OCI-LY7 (cell line): ENCODE results near the gene C12orf56. TPM values are rescaled to one million over a fixed set of nuclear protein-coding genes. Genes with fewer than 3 reads are reported as not detected.

Experiments
- BruUV-seq: library from RNA; stranded (reverse); fragments of 400-500 nt; replicated peaks from 2 replicates; lab custom pipeline; 2021; lab: Mats Ljungman, UMichigan
- CTCF ChIA-PET: fragments of 300-600 bp; sonication (Branson Sonifier 250); formaldehyde crosslinking; loops from one replicate; lab custom pipeline; 2022; ENCODE audit warnings: antibody characterized with exemption; ENCODE audit not compliant: unreplicated experiment; lab: Charles Lee
- POLR2A ChIA-PET: fragments of 300-600 bp; sonication (Branson Sonifier 250); formaldehyde crosslinking; loops from one replicate; lab custom pipeline; 2022; ENCODE audit warnings: antibody characterized with exemption; lab: Charles Lee
- DNase-seq: peaks from one replicate; pipeline ENCODE4 v3.0.0-alpha.2; 2015; ENCODE audit warnings: low spot score
- H2AFZ ChIP-seq: fragments of 200-600 bp; sonication (generic), shearing (Covaris generic); 2 replicates; pipeline ENCODE4 v1.6.1; 2014; ENCODE audit warnings: mild to moderate bottlenecking, antibody characterized with exemption, low read length, moderate library complexity
- H3K27ac ChIP-seq: fragments of 200-600 bp; sonication (generic); 2 replicates; pipeline ENCODE4 v1.5.1; 2014; ENCODE audit warnings: mixed run types, low read depth, mild to moderate bottlenecking, moderate library complexity, low read length, inconsistent platforms; ENCODE audit not compliant: poor library complexity, severe bottlenecking
- H3K36me3 ChIP-seq: fragments of 200-600 bp; sonication (generic); 2 replicates; pipeline ENCODE4 v1.6.1; 2014; ENCODE audit warnings: mild to moderate bottlenecking, antibody characterized with exemption, low read length, moderate library complexity, mixed read lengths; ENCODE audit not compliant: insufficient read depth
- H3K4me1 ChIP-seq: fragments of 200-600 bp; sonication (generic); 2 replicates; pipeline ENCODE4 v1.5.1; 2014; ENCODE audit warnings: mild to moderate bottlenecking, low read length; ENCODE audit not compliant: insufficient read depth, poor library complexity, severe bottlenecking
- H3K4me2 ChIP-seq: fragments of 200-600 bp; sonication (generic); 2 replicates; pipeline ENCODE4 v1.6.1; 2014; ENCODE audit warnings: mild to moderate bottlenecking, low read length
- H3K4me3 ChIP-seq: fragments of 200-600 bp; sonication (generic); 2 replicates; pipeline ENCODE4 v1.5.1; 2014; ENCODE audit warnings: mild to moderate bottlenecking, low read depth, low read length; ENCODE audit not compliant: poor library complexity, severe bottlenecking
- H3K79me2 ChIP-seq: fragments of 200-600 bp; sonication (generic); 2 replicates; pipeline ENCODE4 v1.6.1; 2016; ENCODE audit warnings: low read depth, mild to moderate bottlenecking, low read length, moderate library complexity, mixed read lengths; ENCODE audit not compliant: insufficient read depth
- H3K9me2 ChIP-seq: fragments of 200-600 bp; sonication (generic); 2 replicates; pipeline ENCODE4 v1.6.1; 2016; ENCODE audit warnings: mild to moderate bottlenecking, low read length, mixed read lengths; ENCODE audit not compliant: insufficient read depth
- H3K9me3 ChIP-seq: fragments of 200-600 bp; sonication (generic); 2 replicates; pipeline ENCODE4 v1.6.1; 2014; ENCODE audit warnings: mild to moderate bottlenecking, mixed run types, low read length, mixed read lengths
- H4K20me1 ChIP-seq: fragments of 200-600 bp; sonication (generic); 2 replicates; pipeline ENCODE4 v1.6.1; 2014; ENCODE audit warnings: mild to moderate bottlenecking, antibody characterized with exemption, low read length, moderate library complexity, mixed read lengths; ENCODE audit not compliant: insufficient read depth
- EZH2phosphoT487 ChIP-seq: fragments of 200-600 bp; sonication (generic); IDR thresholded peaks from 2 replicates; pipeline ENCODE4 v1.6.1; 2018; ENCODE audit warnings: low read depth, borderline replicate concordance, mild to moderate bottlenecking, mixed run types, antibody characterized with exemption, low read length, moderate library complexity, mixed read lengths
- intact Hi-C: fragments of 100-400 bp; cut with micrococcal nuclease; formaldehyde crosslinking; loops from one replicate; pipeline ENCODE4 v1.10.0; 2022; ENCODE audit not compliant: unreplicated experiment
- total RNA-seq, 2 experiments: library from RNA; depleted of rRNA in 1 of 2; stranded (reverse); fragments of >200 nt in 1 of 2; shearing (Covaris generic) in 1 of 2; gene quantifications; 2 replicates each; pipeline ENCODE4 v1.2.3, GENCODE V29; 2014 to 2022
- TF ChIP-seq, protein P1 (sequence below): fragments of 200-600 bp; sonication (generic); conservative IDR thresholded peaks from 2 replicates; pipeline ENCODE4 v1.5.1; 2014; ENCODE audit warnings: mild to moderate bottlenecking, antibody characterized with exemption, low read length, moderate library complexity, mixed read lengths

C12orf56 gene
- total RNA-seq, 2 experiments from 2014 or later: not detected

DNA sequence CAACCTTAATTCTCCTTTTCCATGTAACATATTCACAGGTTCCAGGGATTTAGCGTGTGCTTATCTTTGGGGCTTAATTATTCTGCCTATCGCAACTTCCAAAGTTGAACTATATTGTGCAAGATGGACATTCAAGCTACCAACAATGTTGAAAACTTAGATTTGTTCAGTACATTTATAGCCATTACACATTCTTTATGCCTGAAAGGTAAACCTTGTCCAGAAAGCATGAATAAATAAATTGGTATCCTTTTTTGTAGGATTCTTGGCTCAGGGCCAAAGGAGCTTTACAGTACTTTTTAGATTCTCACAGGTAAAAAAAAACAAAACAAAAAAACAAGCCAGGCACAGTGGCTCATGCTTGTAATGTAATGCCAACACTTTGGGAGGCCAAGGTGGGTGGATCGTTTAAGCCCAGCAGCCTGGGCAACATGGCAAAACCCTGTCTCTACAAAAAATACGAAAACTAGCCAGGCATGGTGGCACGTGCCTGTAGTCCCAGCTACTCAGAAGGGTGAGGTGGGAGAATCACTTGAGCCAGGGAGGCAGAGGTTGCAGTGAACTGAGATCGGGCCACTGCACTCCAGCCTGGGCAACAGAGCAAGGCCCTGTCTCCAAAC is 3.3 kb downstream of the C12orf56 start:
- no TSS peak for BruUV-seq
- no peak for DNase-seq
- Histone ChIP-seq H4K20me1 (no peaks in the 10 kb centered on the region), H3K9me2 (no peaks in the 10 kb centered on the region), H2AFZ (no peak overlapping the region), H3K4me3 (no peak overlapping the region), H3K36me3 (no peaks in the 10 kb centered on the region), H3K79me2 (no peaks in the 10 kb centered on the region), H3K9me3 (no peaks in the 10 kb centered on the region), H3K4me1 (no peaks in the 10 kb centered on the region), H3K27ac (no peak overlapping the region), H3K4me2 (no peak overlapping the region)
- ChIA-PET POLR2A (no interaction called here), CTCF (no interaction called here)
- TF ChIP-seq, protein P1, sequence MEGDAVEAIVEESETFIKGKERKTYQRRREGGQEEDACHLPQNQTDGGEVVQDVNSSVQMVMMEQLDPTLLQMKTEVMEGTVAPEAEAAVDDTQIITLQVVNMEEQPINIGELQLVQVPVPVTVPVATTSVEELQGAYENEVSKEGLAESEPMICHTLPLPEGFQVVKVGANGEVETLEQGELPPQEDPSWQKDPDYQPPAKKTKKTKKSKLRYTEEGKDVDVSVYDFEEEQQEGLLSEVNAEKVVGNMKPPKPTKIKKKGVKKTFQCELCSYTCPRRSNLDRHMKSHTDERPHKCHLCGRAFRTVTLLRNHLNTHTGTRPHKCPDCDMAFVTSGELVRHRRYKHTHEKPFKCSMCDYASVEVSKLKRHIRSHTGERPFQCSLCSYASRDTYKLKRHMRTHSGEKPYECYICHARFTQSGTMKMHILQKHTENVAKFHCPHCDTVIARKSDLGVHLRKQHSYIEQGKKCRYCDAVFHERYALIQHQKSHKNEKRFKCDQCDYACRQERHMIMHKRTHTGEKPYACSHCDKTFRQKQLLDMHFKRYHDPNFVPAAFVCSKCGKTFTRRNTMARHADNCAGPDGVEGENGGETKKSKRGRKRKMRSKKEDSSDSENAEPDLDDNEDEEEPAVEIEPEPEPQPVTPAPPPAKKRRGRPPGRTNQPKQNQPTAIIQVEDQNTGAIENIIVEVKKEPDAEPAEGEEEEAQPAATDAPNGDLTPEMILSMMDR: no peak
- TF ChIP-seq EZH2phosphoT487: no peak
- intact Hi-C loops: no loop called here

GRCh38 chr12:64385468-64385867 is 5.1 kb downstream of the C12orf56 start:
- Histone ChIP-seq H3K27ac (no peak overlapping the region), H3K36me3 (no peaks in the 10 kb centered on the region), H3K9me2 (no peaks in the 10 kb centered on the region), H3K4me3 (no peak overlapping the region), H2AFZ (no peak overlapping the region), H3K9me3 (no peaks in the 10 kb centered on the region), H4K20me1 (no peaks in the 10 kb centered on the region), H3K4me1 (no peaks in the 10 kb centered on the region), H3K79me2 (no peaks in the 10 kb centered on the region), H3K4me2 (no peak overlapping the region)
- no peak for DNase-seq
- intact Hi-C loops: no loop called here
- ChIA-PET POLR2A (no interaction called here), CTCF (no interaction called here)
- TF ChIP-seq, protein P1: no peak
- no peak for TF ChIP-seq EZH2phosphoT487
- BruUV-seq: no TSS peak

DNA sequence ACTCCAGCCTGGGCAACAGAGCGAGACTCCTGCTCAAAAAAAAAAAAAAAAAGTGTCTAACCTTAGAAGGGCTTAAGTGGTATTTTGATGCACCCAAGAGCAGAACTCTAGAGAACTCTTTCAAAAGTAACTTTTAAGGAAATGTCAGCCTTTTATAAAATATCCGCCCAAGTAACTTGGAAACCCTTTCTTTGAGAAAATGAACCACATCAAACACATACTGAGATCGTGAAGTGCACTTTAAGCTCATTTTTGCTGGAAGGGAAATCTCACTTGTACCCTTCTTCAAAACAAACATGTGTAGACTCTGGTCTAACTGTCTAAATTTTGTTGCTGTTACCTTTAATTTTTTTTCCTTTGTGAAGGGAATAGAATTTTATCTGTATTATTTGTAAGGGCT is 5.5 kb downstream of the C12orf56 start:
- H3K9me2 ChIP-seq: no peaks in the 10 kb centered on the region
- intact Hi-C loops: no loop called here
- H3K79me2 ChIP-seq: no peaks in the 10 kb centered on the region
- no peaks in the 10 kb centered on the region for H4K20me1 ChIP-seq
- TF ChIP-seq, protein P1: no peak
- TF ChIP-seq EZH2phosphoT487: no peak
- ChIA-PET CTCF (no interaction called here), POLR2A (no interaction called here)
- H3K4me1 ChIP-seq: no peaks in the 10 kb centered on the region
- BruUV-seq: no TSS peak
- H3K4me2 ChIP-seq: no peak overlapping the region
- no peak overlapping the region for H3K27ac ChIP-seq
- H3K4me3 ChIP-seq: no peak overlapping the region
- H3K9me3 ChIP-seq: no peaks in the 10 kb centered on the region
- no peak for DNase-seq
- H2AFZ ChIP-seq: no peak overlapping the region
- no peaks in the 10 kb centered on the region for H3K36me3 ChIP-seq
